GM23338 (cell line): ENCODE results near the gene SCLY. TPM values are rescaled to one million over a fixed set of nuclear protein-coding genes. Genes with fewer than 3 reads are reported as not detected.

Experiments used
- ATAC-seq: fragments of 200-7000 bp; cut with Tn5 transposase; 3 replicates; pipeline ENCODE4 v1.9.1; 2020
- DNase-seq: peaks from one replicate; pipeline ENCODE4 v3.0.0-alpha.2; 2015; ENCODE audit warnings: low spot score
- H2AFZ ChIP-seq: fragments of 200-600 bp; sonication (generic); 2 replicates; pipeline ENCODE4 v1.8.0; 2016; ENCODE audit warnings: antibody characterized with exemption, mild to moderate bottlenecking, moderate library complexity
- H3F3A ChIP-seq: fragments of 200-600 bp; sonication (generic); replicated peaks from 2 replicates; pipeline ENCODE4 v1.8.0; 2017; ENCODE audit warnings: antibody characterized with exemption, mixed run types, low read depth
- H3K27ac ChIP-seq: fragments of 200-600 bp; sonication (generic); 2 replicates; pipeline ENCODE4 v1.6.1; 2016; ENCODE audit warnings: low read depth
- H3K27me3 ChIP-seq: fragments of 200-600 bp; sonication (generic); 2 replicates; pipeline ENCODE4 v1.8.0; 2016; ENCODE audit warnings: mild to moderate bottlenecking, mixed run types, moderate library complexity; ENCODE audit not compliant: insufficient read depth
- H3K36me3 ChIP-seq: fragments of 200-600 bp; sonication (generic); 2 replicates; pipeline ENCODE4 v1.8.0; 2016; ENCODE audit warnings: mild to moderate bottlenecking; ENCODE audit not compliant: insufficient read depth
- H3K4me1 ChIP-seq: fragments of 200-600 bp; sonication (generic); 2 replicates; pipeline ENCODE4 v1.8.0; 2016; ENCODE audit warnings: mild to moderate bottlenecking, moderate library complexity; ENCODE audit not compliant: insufficient read depth
- H3K4me2 ChIP-seq: fragments of 200-600 bp; sonication (generic); 2 replicates; pipeline ENCODE4 v1.7.1; 2017; ENCODE audit warnings: mixed run types
- H3K4me3 ChIP-seq: fragments of 200-600 bp; sonication (generic); 2 replicates; pipeline ENCODE4 v1.6.1; 2016; ENCODE audit warnings: mixed run types
- H3K79me2 ChIP-seq: fragments of 200-600 bp; sonication (generic); replicated peaks from 2 replicates; pipeline ENCODE4 v1.8.0; 2017; ENCODE audit warnings: mild to moderate bottlenecking; ENCODE audit not compliant: insufficient read depth
- H3K9me2 ChIP-seq: fragments of 200-600 bp; sonication (generic); 2 replicates; pipeline ENCODE4 v1.8.0; 2017; ENCODE audit not compliant: insufficient read depth
- H4K20me1 ChIP-seq: fragments of 200-600 bp; sonication (generic); replicated peaks from 2 replicates; pipeline ENCODE4 v1.8.0; 2017; ENCODE audit warnings: mild to moderate bottlenecking; ENCODE audit not compliant: insufficient read depth
- H3K27ac Mint-ChIP-seq: 2 replicates; pipeline ENCODE4 v1.8.0; 2020; ENCODE audit warnings: inconsistent platforms, mild to moderate bottlenecking, moderate library complexity, mixed read lengths
- H3K27me3 Mint-ChIP-seq: 3 replicates; pipeline ENCODE4 v1.8.0; 2022; ENCODE audit warnings: low read depth, mild to moderate bottlenecking, moderate library complexity, mixed read lengths, inconsistent platforms; ENCODE audit not compliant: insufficient read depth, poor library complexity
- H3K36me3 Mint-ChIP-seq: 3 replicates; pipeline ENCODE4 v1.8.0; 2021; ENCODE audit warnings: low read depth, mild to moderate bottlenecking, inconsistent platforms, moderate library complexity, mixed read lengths
- H3K4me1 Mint-ChIP-seq: 3 replicates; pipeline ENCODE4 v1.8.0; 2020; ENCODE audit warnings: mild to moderate bottlenecking, inconsistent platforms, mixed read lengths
- H3K4me3 Mint-ChIP-seq: 3 replicates; pipeline ENCODE4 v1.8.0; 2021; ENCODE audit warnings: moderate library complexity, mild to moderate bottlenecking, inconsistent platforms, mixed read lengths
- H3K9me3 Mint-ChIP-seq: 3 replicates; pipeline ENCODE4 v1.8.0; 2020; ENCODE audit warnings: moderate library complexity, mild to moderate bottlenecking, inconsistent platforms, mixed read lengths
- EZH2 ChIP-seq: fragments of 200-600 bp; sonication (generic); IDR thresholded peaks from one replicate; pipeline ENCODE4 v1.8.0; 2017; ENCODE audit warnings: antibody characterized with exemption, mild to moderate bottlenecking, low read depth; ENCODE audit not compliant: unreplicated experiment
- EZH2phosphoT487 ChIP-seq: fragments of 200-600 bp; sonication (generic); IDR thresholded peaks from one replicate; pipeline ENCODE4 v1.8.1; 2018; ENCODE audit warnings: antibody characterized with exemption; ENCODE audit not compliant: unreplicated experiment
- JUNB ChIP-seq: IDR thresholded peaks from one replicate; pipeline ENCODE4 v1.6.1; 2016; ENCODE audit warnings: antibody characterized with exemption; ENCODE audit not compliant: unreplicated experiment
- POLR2AphosphoS5 ChIP-seq: IDR thresholded peaks from 2 replicates; pipeline ENCODE4 v1.6.1; 2016; ENCODE audit warnings: antibody characterized with exemption, low read depth
- ZNF114 ChIP-seq: fragments of 250-450 bp; sonication (Bioruptor Pico); IDR thresholded peaks from 2 replicates; pipeline ENCODE4 v1.5.0; 2020; ENCODE audit warnings: mild to moderate bottlenecking, moderate library complexity
- ZNF462 ChIP-seq: fragments of 250-450 bp; sonication (Bioruptor Pico); IDR thresholded peaks from 2 replicates; pipeline ENCODE4 v1.5.0; 2020; ENCODE audit warnings: mild to moderate bottlenecking, moderate library complexity
- polyA plus RNA-seq: library from polyadenylated mRNA; unstranded; fragments of >200 nt; fragmentation: Nextera tagmentation; extraction: Ambion mirVana; gene quantifications from 2 replicates; pipeline ENCODE4 v1.2.1, GENCODE V29; 2016
- total RNA-seq: library from RNA; depleted of rRNA; stranded (reverse); fragments of >200 nt; shearing (Covaris generic); gene quantifications from 2 replicates; pipeline ENCODE4 v1.2.3, GENCODE V29; 2014
- TF ChIP-seq, protein P1 (sequence below): IDR thresholded peaks from one replicate; pipeline ENCODE4 v1.6.1; 2018; ENCODE audit warnings: antibody characterized with exemption; ENCODE audit not compliant: unreplicated experiment

SCLY gene
- total and polyA plus RNA-seq, 2 experiments from 2014 or later: 57.2 to 80.3 TPM

DNA sequence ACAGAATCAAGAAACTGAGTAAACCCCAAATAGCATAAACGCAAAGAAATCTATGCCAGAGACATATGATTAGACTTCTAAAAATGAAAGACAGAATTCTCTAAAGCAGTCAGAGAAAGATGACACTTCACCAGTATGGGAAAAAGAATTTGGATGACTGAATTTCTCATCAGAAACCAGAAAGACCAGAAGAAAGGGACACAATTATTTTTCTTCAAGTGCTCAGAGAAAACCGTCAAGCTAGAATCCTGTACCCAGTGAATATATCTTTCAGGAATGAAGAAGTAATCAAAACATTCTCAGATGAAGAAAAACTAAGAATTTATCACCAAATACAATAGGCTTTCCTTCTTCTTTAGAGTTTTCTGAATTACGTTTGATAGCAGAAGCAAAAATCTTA is 25.1 kb downstream of the SCLY start:
- H3K36me3 ChIP-seq: peaks cover 51% of the 10 kb centered on the region
- H4K20me1 ChIP-seq: peaks cover 8% of the 10 kb centered on the region; the same call in 1 of the 2 replicates
- no peaks in the 10 kb centered on the region for H3K79me2 ChIP-seq
- H3K9me2 ChIP-seq: no peaks in the 10 kb centered on the region
- H3K36me3 Mint-ChIP-seq: peaks cover 80% of the 10 kb centered on the region
- no peak overlapping the region for H3K4me2 ChIP-seq
- no peak overlapping the region for H3K27ac Mint-ChIP-seq
- H2AFZ ChIP-seq: no peak overlapping the region
- H3K9me3 Mint-ChIP-seq: no peaks in the 10 kb centered on the region
- ATAC-seq (no peak), DNase-seq (no peak)
- H3K27ac ChIP-seq: no peak overlapping the region
- 0 out of 3 replicates have a peak, but pooled peaks cover under 1% of the 10 kb centered on the region for H3K4me1 Mint-ChIP-seq
- no peak overlapping the region for H3K4me3 ChIP-seq
- 0 out of 2 replicates have a peak, but pooled peaks cover 6% of the 10 kb centered on the region for H3F3A ChIP-seq
- TF ChIP-seq, protein P1, sequence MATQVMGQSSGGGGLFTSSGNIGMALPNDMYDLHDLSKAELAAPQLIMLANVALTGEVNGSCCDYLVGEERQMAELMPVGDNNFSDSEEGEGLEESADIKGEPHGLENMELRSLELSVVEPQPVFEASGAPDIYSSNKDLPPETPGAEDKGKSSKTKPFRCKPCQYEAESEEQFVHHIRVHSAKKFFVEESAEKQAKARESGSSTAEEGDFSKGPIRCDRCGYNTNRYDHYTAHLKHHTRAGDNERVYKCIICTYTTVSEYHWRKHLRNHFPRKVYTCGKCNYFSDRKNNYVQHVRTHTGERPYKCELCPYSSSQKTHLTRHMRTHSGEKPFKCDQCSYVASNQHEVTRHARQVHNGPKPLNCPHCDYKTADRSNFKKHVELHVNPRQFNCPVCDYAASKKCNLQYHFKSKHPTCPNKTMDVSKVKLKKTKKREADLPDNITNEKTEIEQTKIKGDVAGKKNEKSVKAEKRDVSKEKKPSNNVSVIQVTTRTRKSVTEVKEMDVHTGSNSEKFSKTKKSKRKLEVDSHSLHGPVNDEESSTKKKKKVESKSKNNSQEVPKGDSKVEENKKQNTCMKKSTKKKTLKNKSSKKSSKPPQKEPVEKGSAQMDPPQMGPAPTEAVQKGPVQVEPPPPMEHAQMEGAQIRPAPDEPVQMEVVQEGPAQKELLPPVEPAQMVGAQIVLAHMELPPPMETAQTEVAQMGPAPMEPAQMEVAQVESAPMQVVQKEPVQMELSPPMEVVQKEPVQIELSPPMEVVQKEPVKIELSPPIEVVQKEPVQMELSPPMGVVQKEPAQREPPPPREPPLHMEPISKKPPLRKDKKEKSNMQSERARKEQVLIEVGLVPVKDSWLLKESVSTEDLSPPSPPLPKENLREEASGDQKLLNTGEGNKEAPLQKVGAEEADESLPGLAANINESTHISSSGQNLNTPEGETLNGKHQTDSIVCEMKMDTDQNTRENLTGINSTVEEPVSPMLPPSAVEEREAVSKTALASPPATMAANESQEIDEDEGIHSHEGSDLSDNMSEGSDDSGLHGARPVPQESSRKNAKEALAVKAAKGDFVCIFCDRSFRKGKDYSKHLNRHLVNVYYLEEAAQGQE: no peak
- no peak for TF ChIP-seq POLR2AphosphoS5
- no peak for TF ChIP-seq ZNF114 (CRISPR knock-in tag)
- no peak for TF ChIP-seq EZH2
- no peak for TF ChIP-seq ZNF462
- TF ChIP-seq JUNB: no peak
- TF ChIP-seq EZH2phosphoT487: no peak
- no peaks in the 10 kb centered on the region for H3K27me3 ChIP-seq
- H3K4me1 ChIP-seq: no peaks in the 10 kb centered on the region
- peaks cover 5% of the 10 kb centered on the region for H3K27me3 Mint-ChIP-seq
- H3K4me3 Mint-ChIP-seq: no peak overlapping the region
